T-helper 2 cell treated with Interferon-gamma antibody and Interleukin-4, amounts not matched to agents 100 ng/mL and 5 ng/mL, for 36 hours (primary cell): ENCODE results near the gene CRYBB1. TPM values are rescaled to one million over a fixed set of nuclear protein-coding genes. Genes with fewer than 3 reads are reported as not detected.

Source experiments
- intact Hi-C: fragments of 100-400 bp; cut with micrococcal nuclease; formaldehyde crosslinking; loops from one replicate; pipeline ENCODE4 v1.15.1; 2023
- total RNA-seq: library from RNA; stranded (reverse); gene quantifications from 2 replicates; pipeline ENCODE4 v1.2.3, GENCODE V29; 2022

The CRYBB1 gene
- not detected in 2 replicates for total RNA-seq

DNA sequence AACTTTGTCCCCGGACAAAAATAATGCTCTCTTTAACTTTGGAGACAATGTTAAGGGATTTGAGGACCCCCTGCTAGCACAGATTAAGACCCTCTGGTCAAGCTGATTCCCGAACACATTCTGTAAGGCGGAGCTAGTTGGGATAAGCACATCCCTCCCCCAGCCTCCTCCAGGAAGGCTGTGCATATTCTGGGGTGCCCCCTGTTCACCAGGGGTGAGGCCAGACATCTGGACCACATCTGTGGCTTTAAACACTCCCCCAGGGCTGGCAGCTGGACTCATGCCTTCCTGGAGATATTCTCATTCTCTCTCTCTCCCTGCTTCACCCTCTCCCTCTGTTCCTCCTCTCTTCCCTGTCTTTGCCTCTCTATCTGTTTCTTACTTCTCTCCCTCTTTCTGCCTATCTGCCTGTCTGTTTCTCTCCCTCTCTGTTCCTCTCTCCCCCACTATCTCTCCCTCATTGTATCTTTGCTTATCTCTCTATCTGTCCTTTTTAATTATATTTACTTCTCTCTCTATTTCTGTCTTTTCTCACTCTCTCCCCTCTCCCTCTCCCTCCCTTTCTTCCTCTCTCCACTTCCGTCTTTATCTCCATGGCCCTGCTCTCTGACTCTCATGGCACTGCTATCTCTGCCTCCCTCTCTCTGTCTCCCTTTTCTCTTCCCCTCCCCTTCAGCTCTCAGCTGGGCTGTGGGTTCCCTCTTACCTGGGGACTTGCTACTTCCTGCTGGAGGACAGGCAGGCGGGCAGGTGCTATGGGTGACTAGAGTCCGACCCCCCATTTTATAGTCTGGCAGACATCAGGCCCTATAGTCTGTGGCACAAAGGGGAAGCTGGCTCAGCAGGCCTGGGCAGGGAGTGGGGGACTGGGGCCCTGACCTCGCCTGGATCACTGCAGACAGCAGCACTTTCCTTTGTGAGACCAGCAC lies at the start of gene CRYBB1:
TSS of gene CRYBB1 (minus strand) at position 757 of the 929 bp plus-strand sequence. CDS start 1,708 bp downstream, outside the sequence.
- intact Hi-C loops, result no loop called here

DNA sequence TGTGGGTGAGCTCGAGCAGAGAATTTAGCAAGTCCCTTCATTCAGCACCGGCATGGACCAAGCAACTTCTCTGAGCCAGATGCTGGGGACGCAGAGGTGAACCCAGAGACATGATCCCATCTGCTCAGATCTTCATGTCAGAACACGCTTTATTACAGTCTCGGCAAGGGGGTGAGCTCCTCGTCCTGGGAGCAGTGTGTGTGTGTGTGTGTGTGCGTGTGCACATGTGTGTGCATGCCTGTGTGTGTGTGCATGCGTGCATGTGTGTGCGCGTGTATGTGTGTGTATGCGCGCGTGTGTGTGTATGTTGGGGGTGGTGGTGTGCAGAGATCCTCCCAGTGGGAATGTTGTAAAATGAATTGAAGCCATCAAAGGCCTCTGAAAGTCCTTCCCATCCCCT lies 49.3 kb upstream of the CRYBB1 start:
- intact Hi-C loops, result no loop called here

DNA sequence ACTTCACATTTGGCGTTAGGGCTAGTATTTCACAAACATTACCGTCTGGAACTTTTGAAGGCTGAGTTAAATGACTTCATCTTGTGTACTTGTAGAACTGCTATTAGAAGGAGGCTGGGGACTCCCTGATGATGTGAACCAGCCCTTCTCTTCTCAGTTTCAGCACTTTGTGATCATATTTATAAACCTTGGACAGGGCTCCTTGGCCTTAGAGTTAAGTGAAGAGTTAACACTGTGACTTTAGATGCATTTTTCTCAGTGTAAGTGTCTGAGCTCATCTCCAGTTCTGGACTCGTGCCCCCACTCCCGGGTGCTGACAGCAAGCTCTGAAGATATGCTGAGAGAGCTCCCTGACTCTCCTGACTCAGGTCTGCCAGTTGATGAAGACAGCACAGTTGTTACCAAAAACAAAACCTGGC lies 48.0 kb upstream of the CRYBB1 start:
- intact Hi-C loops, result loop anchor here (1.0 kb wide), 1 partner anchor 163 kb away; no protein-coding TSS in a partner anchor

DNA sequence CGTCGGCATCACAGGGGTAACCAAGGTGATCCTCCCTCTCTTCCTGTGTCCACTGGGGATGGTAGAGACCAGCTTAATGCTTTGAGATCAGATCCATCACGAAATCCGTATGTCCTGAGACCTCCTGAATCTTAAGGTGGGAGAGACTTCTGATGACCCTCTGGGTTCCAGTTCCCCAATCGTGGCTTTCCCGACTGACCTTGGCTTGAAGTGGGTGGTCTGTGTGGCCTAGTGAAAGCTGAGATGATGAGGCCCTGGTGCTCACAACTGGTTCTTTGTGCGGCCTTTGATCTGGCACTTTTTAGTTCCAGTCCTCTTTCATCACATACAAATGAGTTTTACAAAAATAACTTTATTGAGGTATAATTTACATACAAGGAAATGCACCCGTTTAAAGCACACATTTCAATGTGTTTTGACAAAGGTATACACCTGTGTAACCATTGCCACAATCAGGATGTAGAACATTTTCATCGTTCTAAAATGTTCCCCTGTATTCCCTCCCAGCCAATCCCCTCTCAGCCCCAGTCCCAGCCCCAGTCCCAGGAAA lies 45.6 kb upstream of the CRYBB1 start:
- intact Hi-C loops, result no loop called here

DNA sequence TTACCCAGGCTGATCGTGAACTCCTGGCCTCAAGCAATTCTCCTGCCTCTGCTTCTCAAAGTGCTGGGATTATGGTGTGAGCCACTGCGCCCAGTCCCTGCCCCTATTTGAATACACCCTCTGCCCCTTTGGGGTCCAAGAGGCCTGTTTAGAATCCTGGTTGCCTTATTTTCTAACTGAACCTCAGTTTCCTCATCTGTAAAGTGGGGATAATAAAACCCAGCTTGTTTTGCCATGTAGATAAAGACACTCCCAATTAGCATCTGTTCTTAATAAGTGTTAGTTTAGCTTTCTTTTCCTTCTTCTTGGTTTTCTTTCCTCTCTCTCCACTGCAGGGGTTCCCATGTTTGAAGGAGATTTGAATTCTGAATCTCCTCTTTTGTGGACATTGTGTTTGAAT lies 44.3 kb upstream of the CRYBB1 start:
- intact Hi-C loops, result no loop called here

GRCh38 chr22:26660961-26661578 lies 43.2 kb upstream of the CRYBB1 start:
- intact Hi-C loops, result no loop called here

DNA sequence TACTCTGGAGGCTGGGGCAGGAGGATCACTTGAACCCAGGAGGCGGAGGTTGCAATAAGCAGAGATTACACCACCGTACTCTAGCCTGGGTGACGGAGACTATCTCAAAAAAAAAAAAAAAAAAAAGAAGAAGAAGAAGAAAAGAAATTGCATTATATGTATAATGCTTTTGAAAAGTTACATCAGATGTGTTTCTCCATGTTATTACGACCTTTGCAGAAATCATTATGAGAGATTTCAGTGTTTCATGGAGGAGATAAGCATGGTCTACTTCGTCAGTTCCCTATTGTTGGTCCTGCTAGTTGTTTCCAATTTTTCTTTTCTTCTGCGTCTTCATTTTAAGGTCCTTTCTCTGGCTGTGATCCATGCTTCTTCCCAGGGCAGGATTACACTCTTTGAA lies 42.5 kb upstream of the CRYBB1 start:
- intact Hi-C loops, result no loop called here

DNA sequence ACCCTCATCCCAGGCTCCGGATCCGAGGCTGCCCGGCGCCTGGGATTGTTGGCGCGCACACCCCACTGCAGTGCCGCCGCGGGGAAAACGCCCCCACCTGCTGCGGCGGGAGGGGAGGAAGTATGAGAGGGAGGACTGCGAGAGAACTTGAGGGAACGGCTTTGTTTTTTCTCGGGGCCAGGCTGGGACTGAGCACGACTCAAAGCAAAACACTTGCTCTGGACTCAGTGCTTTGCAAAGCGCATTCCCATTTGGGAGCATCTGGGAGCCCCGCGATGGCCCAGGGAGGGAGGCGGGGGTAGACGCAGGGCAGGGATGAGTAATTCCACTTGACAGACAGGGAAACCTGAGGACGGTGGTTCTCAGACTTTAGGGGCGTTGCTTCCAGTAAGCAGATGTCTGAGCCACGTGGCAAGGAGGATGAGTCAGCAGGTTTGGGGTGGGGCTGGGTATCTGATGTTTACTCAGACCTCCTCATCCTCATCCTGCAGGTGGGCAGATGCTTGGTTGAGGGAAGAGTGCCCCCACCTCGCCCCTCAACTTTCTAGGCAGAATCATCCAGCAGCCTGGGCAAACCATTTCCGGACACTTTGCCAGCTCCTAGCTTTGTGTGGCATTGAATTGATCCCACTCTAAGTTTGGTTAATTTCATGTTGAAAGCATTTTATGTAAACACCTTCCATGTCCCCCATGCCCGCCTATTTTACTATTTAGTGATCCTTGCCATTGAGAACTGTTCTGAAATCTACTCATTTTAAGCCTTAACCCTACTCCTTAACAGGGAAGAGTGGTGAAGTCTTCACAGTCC lies 41.0 kb upstream of the CRYBB1 start:
- intact Hi-C loops, result loop anchor here (1.0 to 5.0 kb wide), 4 partner anchors 11 to 227 kb away; partner anchors contain the start of genes HPS4 and SRRD

GRCh38 chr22:26658161-26658560 lies 40.3 kb upstream of the CRYBB1 start:
- intact Hi-C loops, result loop anchor here (1.0 to 5.0 kb wide), 3 partner anchors 10 to 226 kb away; partner anchors contain the start of genes HPS4 and SRRD

DNA sequence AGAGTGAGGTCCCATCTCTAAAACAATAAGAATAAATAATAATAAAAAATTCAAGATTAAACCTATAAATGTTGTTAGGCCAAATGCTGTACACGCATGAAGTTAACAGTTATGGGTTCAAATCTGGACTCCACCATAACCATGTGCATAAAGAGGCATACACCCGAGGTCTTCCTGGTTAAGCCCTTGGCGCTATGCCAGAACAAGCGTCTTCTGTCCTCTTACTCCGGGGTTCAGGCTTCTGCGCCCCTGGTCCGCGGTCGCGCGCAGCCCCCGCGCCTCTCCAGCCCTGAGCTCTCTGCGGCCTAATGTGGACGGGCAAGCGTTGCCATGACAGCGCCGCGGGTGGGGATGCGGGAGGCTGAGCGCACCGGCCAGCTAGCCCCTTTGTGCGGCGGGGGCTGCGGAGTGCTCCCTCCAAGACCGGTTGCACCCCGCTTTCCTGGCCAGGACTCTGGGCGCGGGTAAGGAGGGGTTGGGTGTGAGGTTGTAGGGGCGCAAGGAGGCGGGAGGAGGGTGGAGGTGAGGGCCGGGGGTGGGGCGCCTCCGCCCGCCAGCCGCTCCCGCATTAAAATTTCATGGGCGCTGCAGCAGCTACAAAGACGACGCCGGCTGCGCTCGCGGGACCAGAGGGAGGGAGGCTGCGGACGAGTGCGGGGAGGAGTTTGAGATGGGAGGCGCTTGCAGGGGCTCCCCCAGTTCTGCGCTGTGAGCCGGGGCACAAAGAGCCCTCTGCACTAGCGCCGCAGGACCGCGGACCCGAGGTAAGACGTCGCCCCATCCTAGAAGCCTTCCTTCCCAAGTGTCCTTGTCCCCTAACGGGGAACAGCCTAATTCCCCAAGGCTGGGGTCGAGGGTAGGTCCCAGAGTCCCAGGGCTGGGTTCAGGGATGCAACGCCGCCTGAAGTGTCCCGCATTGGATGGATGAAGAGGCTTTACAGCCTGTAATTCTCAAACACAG lies 39.3 kb upstream of the CRYBB1 start, which contains the start of gene MIAT:
TSS of gene MIAT (plus strand) at position 698 of the 961 bp plus-strand sequence.
- intact Hi-C loops, result loop anchor here (5.0 kb wide), 2 partner anchors 175 to 225 kb away; partner anchors contain the start of genes HPS4 and SRRD

- intact Hi-C loops, result no loop called here
Observed at GRCh38 chr22:26651815-26652214, 34.0 kb upstream of the CRYBB1 start.

- intact Hi-C loops, result no loop called here
Observed at GRCh38 chr22:26650722-26651421, 33.0 kb upstream of the CRYBB1 start.

- intact Hi-C loops, result loop anchor here (1.0 kb wide), 1 partner anchor 10 kb away; no protein-coding TSS in a partner anchor
Observed at GRCh38 chr22:26648528-26649388, 30.9 kb upstream of the CRYBB1 start.

- intact Hi-C loops, result loop anchor here (1.0 kb wide), 1 partner anchor 10 kb away; no protein-coding TSS in a partner anchor
Observed at GRCh38 chr22:26648011-26648497, 30.2 kb upstream of the CRYBB1 start.

DNA sequence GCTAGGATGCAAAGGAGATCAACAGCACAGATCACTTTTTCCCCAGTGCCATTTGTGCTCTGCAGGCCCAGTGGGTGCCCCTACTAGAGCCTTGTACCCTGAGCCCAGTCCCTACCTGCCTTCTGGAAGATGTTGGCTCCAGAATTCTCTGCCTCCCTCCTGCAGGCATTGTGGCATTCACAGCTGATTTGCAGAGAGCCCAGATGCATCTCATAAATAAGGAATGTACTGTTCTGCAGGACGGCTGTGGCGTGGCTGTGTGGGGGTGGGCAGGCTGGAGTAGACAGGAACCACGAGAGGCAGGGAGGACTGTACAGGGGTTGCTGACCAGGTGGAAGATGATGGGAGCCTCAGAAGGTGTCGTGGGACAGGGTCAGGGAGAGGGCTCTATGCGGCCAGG lies 28.3 kb upstream of the CRYBB1 start:
- intact Hi-C loops, result no loop called here

- intact Hi-C loops, result loop anchor here (2.0 kb wide), 1 partner anchor 27 kb away; no protein-coding TSS in a partner anchor
Observed at GRCh38 chr22:26643418-26644100, 25.7 kb upstream of the CRYBB1 start.
